ENCODE measurements around the gene TTC38. TPM values are rescaled to one million over a fixed set of nuclear protein-coding genes. Genes with fewer than 3 reads are reported as not detected.

TTC38 gene
- total RNA-seq, 1 donor from 2014 or later, result 25.4 TPM

DNA sequence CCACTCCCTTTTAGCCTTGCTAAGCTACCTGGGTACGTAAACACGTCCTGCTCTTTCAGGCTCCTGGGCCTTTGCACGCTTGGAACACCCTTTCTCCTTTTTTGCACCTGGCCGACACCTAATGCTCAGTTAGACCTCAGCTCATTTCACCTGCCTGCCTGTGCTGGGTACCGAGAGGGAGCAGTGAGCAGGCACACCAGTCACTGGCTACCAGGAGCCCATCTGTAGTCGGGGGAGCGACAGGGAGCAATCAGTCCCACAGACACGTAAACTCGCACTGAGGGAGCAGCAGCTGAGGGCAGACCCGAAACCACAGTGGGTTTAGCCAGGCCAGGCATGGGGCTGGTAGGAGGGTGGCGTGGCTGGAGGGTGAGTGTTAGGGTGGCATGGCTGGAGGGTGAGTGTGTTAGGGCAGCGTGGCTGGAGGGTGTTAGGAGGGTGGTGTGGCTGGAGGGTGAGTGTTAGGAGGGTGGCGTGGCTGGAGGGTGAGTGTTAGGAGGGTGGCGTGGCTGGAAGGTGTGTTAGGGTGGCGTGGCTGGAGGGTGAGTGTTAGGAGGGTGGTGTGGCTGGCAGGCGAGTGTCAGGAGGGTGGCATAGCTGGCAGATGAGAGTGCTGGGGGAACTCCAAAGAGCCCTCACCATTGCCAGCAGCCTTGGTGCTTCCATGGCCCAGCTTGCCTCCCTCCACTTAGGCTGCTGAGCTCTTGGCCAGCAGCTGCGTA lies 22.5 kb downstream of the TTC38 start:
- TF ChIP-seq, protein P1, sequence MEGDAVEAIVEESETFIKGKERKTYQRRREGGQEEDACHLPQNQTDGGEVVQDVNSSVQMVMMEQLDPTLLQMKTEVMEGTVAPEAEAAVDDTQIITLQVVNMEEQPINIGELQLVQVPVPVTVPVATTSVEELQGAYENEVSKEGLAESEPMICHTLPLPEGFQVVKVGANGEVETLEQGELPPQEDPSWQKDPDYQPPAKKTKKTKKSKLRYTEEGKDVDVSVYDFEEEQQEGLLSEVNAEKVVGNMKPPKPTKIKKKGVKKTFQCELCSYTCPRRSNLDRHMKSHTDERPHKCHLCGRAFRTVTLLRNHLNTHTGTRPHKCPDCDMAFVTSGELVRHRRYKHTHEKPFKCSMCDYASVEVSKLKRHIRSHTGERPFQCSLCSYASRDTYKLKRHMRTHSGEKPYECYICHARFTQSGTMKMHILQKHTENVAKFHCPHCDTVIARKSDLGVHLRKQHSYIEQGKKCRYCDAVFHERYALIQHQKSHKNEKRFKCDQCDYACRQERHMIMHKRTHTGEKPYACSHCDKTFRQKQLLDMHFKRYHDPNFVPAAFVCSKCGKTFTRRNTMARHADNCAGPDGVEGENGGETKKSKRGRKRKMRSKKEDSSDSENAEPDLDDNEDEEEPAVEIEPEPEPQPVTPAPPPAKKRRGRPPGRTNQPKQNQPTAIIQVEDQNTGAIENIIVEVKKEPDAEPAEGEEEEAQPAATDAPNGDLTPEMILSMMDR (IDR thresholded peaks at IDR 0.05; ENCODE audit: borderline replicate concordance), result no peak
- peaks cover 52% of the 10 kb centered on the region for H3K4me1 ChIP-seq
- intact Hi-C loops (cut with micrococcal nuclease), result no loop called here
- peaks cover 8% of the 10 kb centered on the region for H3K9me3 ChIP-seq (replicated peaks)
- H3K4me3 ChIP-seq, result no peak overlapping the region
- peak; percentile 64 for DNase-seq
- peak overlapping the region; percentile 86 for H3K27ac ChIP-seq (replicated peaks)
- H3K27me3 ChIP-seq (ENCODE audit: low read depth), result no peaks in the 10 kb centered on the region
- H3K36me3 ChIP-seq, result peaks cover 60% of the 10 kb centered on the region

DNA sequence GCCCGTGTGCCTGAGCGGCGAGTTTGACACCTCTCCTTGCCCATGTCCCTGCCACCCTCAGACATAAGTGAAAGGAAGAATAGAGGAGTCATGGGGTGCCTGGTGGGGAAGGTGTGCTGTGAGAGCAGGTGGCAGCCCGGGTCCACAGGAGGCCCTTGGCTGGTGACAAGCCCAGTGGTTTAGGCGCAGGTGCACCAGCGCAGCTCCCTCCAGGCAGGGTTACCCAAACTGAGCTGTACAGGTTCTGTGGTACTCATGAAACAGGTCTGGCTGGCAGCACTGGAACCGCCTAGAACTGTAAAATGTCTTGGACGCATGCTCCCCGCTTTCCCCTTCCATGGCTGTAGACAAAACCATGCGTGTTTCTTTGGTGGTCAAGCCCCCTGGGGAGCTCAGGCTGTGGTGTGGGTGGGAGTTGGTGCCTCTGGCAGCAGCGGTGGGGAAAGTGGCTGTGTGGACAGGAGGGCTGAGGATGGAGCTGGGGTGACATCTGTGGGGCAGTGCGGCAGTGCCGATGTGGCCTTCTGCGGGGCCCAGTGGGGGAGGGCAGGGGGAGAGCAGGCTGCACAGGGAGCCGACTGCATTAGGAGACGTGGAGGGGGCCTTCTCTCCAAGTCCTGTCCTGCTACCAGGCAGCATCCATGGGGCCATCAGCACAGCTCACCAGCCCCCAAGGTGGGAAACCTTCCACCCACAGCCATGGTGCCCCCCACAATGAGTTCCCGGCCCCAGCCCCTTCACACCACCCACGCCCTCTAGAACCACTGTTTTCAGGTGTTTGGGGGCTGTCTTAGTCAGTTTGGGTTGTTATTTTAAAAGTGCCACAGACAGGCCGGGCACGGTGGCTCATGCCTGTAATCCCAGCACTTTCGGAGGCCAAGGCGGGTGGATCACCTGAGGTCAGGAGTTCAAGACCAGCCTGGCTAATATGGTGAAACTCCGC lies 23.3 kb downstream of the TTC38 start:
- Histone ChIP-seq H3K9me3 (replicated peaks) (peaks cover 8% of the 10 kb centered on the region), H3K4me3 (no peak overlapping the region), H3K4me1 (peaks cover 60% of the 10 kb centered on the region), H3K27ac (replicated peaks) (peak overlapping the region; percentile 86), H3K27me3 (ENCODE audit: low read depth) (no peaks in the 10 kb centered on the region), H3K36me3 (peaks cover 51% of the 10 kb centered on the region)
- TF ChIP-seq, protein P1 (IDR thresholded peaks at IDR 0.05; ENCODE audit: borderline replicate concordance), result no peak
- intact Hi-C loops (cut with micrococcal nuclease), result no loop called here
- no peak for DNase-seq

DNA sequence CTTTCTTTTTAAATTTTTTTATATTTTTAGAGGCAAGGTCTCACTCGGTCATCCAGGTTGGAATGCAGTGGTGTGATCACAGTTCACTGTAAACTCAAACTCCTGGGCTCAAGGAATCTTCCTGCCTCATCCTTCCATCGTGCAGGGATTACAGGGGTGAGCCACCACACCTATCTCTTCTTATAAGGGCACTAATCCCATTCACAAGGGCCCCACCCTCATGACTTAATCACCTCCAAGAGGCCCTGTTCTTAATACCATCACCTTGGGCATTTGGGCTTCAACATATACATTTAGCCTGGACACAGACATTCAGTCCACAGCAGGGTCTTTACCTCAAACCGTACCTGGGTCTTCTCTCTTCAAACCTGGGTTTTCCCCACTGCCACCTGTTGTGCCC lies 24.4 kb downstream of the TTC38 start:
- intact Hi-C loops (cut with micrococcal nuclease), result no loop called here
- no peak overlapping the region for H3K4me3 ChIP-seq
- TF ChIP-seq, protein P1 (IDR thresholded peaks at IDR 0.05; ENCODE audit: borderline replicate concordance), result no peak
- peaks cover 41% of the 10 kb centered on the region for H3K36me3 ChIP-seq
- H3K4me1 ChIP-seq, result peaks cover 63% of the 10 kb centered on the region
- peaks cover 8% of the 10 kb centered on the region for H3K9me3 ChIP-seq (replicated peaks)
- H3K27ac ChIP-seq (replicated peaks), result peak overlapping the region; percentile 86
- no peaks in the 10 kb centered on the region for H3K27me3 ChIP-seq (ENCODE audit: low read depth)
- no peak for DNase-seq

DNA sequence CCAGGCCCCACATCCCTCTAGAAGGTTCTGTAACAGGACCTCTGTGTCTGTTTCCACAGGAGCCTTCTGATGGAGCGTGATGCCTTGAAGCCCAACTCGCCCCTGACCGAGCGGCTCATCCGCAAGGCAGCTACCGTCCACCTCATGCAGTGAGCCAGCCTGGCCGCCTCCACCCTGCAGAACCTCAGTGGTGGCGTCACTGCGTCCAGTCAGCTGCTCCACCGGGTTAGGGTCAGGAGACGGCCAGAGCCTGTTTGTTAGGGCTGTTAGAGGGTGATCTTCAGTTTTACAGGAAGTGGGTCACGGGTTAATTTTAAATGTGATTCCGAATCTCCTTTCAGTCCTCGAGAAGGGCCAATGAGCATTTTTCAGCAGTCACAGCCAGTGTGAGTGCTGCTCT lies 24.9 kb downstream of the TTC38 start:
- TF ChIP-seq, protein P1 (IDR thresholded peaks at IDR 0.05; ENCODE audit: borderline replicate concordance), result no peak
- H3K36me3 ChIP-seq, result peaks cover 40% of the 10 kb centered on the region
- H3K4me1 ChIP-seq, result peaks cover 61% of the 10 kb centered on the region
- no peaks in the 10 kb centered on the region for H3K27me3 ChIP-seq (ENCODE audit: low read depth)
- H3K27ac ChIP-seq (replicated peaks), result peak overlapping the region; percentile 27
- no peak for DNase-seq
- H3K9me3 ChIP-seq (replicated peaks), result peaks cover 8% of the 10 kb centered on the region
- intact Hi-C loops (cut with micrococcal nuclease), result no loop called here
- no peak overlapping the region for H3K4me3 ChIP-seq

DNA sequence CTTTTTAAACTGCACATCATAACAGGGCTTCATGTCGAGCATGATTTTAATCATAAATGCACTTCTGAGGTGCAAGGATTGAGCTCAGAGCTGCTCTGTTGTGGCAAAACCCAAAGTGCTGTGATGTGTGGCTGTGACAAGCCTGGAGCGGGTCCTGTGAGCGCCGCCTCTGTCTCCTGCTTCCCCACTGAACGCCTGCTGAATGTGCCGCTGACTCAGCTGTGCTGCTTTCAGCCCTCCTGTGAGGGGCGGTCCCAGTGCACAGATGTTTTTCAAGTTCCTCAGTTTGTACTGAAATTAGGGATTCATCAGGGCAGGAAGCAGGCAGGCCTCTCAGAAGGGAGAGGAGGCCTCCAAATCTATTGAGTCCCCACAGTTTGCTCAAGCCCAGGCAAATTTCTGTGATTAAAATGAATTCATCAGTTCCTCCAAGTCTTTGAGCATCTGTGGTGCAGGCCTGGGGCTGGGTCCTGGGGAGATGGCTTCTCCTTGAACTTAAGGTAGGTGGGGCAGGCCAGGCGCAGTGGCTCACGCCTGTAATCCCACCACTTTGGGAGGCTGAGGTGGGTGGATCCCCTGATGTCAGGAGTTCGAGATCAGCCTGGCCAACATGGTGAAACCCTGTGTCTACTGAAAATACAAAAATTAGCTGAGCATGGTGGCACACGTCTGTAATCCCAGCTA lies 25.9 kb downstream of the TTC38 start:
- no peak overlapping the region for H3K4me3 ChIP-seq
- peak overlapping the region; percentile 27 for H3K27ac ChIP-seq (replicated peaks)
- H3K36me3 ChIP-seq, result peaks cover 40% of the 10 kb centered on the region
- TF ChIP-seq, protein P1 (IDR thresholded peaks at IDR 0.05; ENCODE audit: borderline replicate concordance), result no peak
- H3K4me1 ChIP-seq, result peaks cover 52% of the 10 kb centered on the region
- peaks cover 8% of the 10 kb centered on the region for H3K9me3 ChIP-seq (replicated peaks)
- no peaks in the 10 kb centered on the region for H3K27me3 ChIP-seq (ENCODE audit: low read depth)
- intact Hi-C loops (cut with micrococcal nuclease), result no loop called here
- peak; percentile 61 for DNase-seq

Data from left ventricle myocardium inferior (tissue), 1 donor.